Sigmoid colon (tissue), 4 donors: ENCODE measurements around the gene PRUNE2.

Experiments
- CTCF ChIP-seq, 4 experiments: fragments of 450-650 bp in 3 of 4; fragments of 200-600 bp in 1 of 4; IDR thresholded peaks; one replicate each; pipeline ENCODE4 v1.5.1; 2016 to 2019; ENCODE audit warnings: antibody characterized with exemption in 4 of 4, mild to moderate bottlenecking in 3 of 4, moderate library complexity in 2 of 4
- EP300 ChIP-seq, 4 donors: sonication (generic); formaldehyde crosslinking; IDR thresholded peaks; one replicate each; pipeline ENCODE4 v1.6.1; 2017; ENCODE audit warnings: antibody characterized with exemption in 4 of 4
- POLR2A ChIP-seq, 2 donors: fragments of 450-650 bp; IDR thresholded peaks; one replicate each; pipeline ENCODE4 v1.6.1; 2016; ENCODE audit warnings: antibody characterized with exemption in 2 of 2, mild to moderate bottlenecking in 2 of 2, moderate library complexity in 2 of 2

GRCh38 chr9:76594764-76595424 is 311.0 kb downstream of the PRUNE2 start:
- no peak for TF ChIP-seq CTCF (IDR thresholded peaks at IDR 0.05)
- TF ChIP-seq POLR2A (IDR thresholded peaks at IDR 0.05): no peak
- no peak for TF ChIP-seq EP300 (IDR thresholded peaks at IDR 0.05)
